Measurements from ENCODE around the gene SMS.
"Not testable (repeated sequence)": the region's sequence is repeated elsewhere in the genome, so short reads cannot be mapped to it uniquely, and the experiment has no call there.

Gene SMS

DNA sequence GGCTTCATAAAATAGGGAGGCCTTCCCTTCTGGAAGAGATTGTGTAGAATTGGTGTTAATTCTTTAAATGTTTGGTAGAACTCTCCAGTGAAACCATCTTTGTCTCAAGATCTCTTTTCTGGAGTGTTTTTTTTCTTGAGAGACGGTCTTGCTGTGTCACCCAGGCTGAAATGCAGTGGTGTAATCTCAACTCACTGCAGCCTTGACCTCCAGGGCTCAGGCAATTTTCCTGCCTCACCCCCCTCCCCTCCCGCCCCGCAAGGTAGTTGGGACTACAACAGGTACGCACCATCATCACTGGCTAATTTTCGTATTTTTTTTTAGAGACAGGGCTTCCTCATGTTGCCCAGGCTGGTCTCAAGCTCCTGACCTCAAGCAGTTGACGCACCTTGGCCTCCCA lies 12.1 kb downstream of the SMS start:
- no peak for DNase-seq

DNA sequence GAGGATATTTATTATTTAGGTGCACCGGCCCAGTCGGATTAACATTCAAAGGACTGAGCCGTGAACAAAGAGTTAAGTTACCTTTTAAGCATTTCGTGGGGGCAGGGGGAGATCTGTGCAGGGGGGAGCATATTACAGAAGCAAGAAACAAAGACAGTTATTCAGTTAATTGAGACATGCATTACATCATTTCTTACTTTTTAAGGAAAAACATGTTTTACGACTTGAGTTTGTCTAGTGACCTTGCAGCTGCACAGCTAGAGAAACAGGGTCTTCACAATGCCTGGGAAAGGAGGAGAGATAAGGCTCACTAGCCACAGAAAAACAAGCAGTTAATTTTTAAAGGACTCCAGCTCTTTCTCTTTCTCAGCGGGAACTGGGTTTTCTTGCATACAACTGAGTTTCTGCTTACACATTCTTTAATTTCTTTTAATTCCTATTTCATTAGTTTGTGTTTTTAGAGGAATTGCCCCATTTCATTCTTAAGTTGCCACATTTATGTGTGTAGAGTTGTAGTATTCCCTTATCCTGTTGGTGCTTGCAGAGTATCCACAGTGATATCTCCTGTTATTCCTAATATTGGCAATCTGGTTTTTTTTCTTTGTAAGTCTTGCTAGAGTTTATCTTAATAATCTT lies 12.8 kb downstream of the SMS start:
- not testable (repeated sequence) for DNase-seq

DNA sequence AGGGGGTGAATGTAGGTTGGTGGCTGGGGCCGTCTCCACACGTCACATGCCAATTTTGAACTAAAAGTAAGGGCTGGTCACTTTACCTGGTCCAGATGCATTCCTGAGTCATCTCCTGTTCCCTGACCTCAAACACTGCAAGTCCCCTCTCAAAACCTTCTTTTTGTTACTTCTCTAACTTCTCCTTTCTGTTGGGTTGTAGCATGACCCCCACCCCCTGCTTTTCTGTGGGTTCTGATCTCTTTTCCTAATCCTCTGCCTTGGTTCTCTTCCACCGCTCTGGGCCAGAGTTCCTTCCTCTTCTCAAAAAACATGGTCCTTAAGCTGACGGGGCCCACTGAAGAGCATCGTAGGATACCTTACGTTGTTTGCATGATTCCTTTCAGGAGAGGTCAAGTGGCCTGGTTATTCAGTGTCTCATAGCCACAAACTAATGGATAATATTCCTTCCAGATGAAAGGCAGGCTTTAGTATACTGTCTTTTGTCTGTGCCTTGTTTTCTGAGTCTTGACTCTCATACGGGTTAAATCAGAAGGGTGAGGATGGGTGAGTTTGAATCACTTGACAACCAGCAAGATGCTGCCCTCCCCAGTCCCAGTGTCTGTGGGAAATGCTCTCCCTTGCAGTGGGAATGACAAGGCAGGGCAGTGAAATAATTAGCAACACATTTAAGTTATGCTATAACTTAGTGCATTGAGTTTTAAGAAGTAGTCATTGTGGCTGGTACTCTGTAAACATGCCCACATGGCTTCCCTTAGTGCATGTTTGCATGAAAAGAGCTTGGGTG lies 15.1 kb downstream of the SMS start:
- DNase-seq = peak; percentile 64 to 74

DNA sequence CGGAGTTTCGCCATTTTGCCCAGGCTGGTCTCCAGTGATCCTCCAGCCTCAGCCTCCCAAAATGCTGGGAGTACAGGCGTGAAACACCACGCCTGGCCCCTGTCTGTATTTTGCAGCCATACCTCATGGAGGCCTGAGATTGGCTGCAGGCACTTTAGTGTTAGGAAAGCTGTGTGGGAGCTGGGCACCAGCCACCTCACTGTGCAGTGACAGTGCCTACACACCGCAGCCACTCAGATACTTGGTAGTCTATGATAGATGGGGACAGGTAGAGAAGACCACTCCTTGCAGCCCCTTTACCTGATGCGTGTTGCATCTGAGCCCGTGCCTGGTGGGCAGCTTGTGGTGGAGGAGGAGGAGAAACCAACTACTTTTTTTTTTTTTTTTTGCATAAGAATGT lies 16.3 kb downstream of the SMS start:
- no peak for DNase-seq

DNA sequence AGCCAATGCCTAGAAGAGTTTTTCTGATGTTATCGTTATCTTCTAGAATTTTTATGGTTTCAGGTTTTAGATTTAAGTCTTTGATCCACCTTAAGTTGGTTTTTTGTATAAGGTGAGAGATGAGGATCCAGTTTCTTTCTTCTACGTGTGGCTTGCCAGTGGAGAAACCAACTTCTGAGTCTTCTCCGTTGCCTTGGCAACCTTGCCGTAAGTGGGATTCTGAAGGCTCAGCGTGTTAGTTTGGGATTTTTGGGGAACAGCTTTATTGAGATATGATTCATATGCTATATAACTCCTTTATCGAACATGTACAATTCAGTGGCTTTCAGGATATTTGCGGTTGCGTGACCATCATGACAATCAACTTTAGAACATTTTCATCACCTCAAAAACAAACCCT lies 17.7 kb downstream of the SMS start:
- no peak for DNase-seq

DNA sequence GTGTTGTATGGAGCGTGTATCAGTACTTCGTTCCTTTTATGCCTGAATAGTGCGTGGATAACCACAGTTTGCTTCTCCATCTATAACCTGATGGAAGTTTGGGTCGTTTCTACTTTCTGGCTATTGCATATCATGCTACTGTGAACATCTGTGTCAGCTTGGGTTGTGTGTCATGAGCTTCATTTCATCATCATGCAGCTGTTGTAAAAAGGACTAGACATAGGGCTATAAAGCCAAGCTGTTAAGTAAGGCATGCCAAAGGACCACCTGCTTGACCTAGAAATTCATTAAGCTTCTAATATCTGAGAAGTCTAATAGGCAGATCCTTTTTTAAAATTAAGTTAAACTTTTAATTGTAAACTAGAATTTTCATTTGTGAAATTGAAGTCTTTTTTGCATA lies 18.4 kb downstream of the SMS start:
- no peak for DNase-seq

DNA sequence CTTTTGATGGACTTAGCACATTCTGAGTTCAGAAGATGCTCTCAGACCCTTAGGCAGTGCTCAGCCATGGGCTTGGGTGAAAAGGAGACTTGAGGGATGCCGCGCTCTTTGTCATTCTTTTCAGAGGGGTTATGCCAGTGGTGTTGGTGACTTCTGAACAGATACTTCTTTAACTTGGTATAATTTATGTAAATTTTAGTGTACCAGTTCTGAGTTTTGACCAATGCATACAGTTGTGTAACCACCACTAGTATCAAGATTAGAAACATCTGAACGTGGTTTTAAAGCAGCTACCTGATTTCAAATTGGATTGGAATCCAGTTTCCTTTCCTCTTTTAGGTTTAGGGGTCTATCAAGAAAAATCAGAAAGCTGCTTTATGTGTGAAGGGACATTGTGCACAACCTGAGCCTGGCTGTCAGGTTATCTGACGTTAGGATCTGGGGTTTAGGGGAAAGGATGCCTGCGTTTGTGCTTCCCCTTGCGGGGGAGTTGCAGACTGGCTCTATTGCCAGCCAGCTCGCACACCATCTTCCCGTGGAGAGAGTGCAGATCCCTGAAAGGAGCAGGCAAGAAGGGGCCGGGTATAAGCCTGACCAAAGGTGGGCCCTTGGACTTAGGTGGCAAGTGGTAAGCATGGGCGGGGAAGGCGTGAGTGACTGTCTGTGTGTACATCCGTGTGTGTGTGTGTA lies 19.0 kb downstream of the SMS start:
- DNase-seq = no peak

DNA sequence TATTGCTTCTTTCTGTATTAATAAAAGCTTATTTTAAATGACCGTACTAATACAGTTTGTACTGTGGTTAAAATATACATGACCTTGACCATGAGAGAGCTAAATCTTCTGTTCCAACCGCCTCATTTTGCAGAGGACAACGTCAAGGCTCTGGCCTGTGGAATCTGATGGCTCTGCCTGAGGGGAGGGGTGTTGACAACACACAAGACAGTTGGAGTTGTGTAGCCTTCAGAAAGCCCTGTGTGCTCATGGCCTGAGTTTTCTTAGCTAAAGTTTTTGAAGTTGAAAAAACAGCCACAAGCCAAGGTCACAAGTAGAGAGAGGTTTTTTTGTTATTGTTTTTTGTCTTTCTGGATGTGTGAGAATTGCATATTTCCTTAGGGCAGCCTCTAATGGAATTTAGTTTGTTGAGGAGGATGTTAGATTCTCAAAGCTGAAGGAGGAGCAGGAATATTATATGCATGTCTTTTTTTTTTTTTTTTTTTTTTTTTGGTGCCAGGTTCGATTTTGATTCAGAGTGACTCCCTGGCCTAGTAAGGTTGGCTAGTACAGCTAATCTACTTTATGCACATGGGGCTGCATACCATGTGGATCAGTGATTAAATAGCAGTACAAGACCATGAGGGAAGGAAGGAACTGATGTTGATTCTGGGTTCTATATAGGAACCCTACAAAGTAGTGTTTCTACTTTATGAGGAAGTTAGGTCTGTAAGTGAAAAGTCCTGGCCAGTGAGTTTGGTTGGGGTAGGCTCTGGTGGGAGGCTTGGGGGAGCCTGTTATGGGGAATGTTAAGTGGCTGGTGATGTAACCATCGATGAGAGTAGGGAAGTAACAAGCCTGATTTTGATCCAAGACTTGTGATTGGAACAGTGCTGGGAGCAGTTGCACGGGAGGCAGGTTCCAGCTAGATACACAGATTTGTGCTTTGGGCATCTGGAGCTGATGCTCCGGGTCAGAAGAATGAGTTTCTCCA lies 20.3 kb downstream of the SMS start:
- DNase-seq = peak; percentile 13 to 24

DNA sequence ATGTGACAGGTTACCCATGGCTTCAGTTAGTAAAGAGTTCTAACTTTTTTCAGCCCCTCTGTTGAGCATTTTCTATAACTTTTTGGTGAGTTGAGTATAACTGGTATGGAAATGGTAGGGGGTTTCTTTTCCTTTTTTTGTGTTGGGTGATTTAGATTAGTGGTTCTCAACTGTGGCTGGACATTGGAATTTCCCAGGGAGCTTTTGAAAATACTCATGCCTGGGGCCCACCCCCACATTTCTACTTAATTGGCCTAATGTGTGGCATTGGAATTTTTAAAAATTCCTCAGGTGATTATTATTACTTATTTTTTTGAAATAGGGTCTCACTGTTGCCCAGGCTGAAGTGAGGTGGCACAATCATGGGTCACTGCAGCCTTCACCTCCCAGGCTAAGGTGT lies 21.9 kb downstream of the SMS start:
- no peak for DNase-seq

DNA sequence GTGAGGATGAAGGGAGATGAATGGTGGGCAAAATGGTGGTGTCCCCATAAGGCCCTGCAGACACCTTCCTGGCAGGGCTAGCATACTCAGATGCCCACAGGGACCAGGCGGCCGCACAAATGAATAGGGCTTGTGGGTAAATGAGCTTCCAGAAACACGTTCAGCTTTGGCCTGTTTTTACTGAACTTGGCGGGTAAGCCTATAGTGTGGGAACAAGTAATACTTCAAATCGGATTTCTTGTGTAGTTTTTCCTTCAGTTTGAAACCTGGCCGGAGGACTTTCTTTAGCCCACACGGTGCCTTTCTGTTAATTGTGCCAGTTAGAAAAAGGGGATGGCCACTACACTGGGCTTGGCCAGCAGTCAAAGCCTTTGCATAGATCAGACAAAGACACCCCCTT lies 22.8 kb downstream of the SMS start:
- no peak for DNase-seq

DNA sequence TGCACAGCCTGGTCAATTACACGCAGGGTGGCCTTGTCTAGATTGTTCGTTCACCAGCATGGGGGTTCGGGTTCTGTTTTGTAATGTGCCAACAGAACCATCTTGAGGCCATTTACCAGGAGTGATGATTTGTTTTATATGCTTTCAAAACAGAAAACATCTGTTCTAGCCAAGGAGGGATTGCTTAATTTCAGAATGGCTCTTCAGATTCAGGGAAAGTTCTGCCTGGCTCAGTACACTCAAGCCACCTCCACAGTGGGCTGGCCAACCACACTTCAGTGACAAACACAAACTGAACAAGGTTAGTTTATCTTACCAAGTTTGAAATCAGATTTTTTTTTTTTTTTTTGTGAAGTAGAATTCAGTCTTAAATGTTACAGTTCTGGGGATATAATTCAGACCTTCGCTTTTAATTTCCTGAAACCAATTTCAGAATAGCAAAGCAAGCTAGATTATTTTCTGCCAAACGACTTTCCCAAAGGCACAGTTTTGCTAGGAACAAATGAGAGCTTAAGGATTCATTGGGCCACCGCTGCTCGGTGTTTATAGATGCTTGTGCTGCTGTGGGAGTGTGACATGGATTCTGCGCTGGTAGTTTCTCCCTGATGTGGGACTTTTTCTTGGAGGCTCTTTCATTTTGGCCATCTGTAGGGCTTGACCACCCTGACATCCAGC lies 23.4 kb downstream of the SMS start:
- DNase-seq = no peak

DNA sequence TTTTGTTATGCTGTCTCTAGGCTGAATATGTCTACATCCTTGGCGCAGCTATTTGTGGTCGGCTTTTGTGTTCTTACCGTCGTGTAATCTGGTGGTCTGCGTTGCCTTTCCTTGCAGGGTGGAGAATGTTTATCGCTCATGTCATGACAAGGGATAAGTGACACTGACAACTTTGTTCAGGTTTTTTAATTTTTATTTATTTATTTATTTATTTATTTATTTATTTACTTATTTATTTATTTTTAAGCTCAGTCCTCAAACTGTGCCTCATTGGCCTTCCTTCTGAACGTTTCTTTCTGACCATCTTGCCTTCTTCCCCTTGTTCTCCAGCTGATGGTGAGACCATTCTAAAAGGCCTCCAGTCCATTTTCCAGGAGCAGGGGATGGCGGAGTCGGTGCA lies 26.4 kb downstream of the SMS start:
- DNase-seq = no peak

DNA sequence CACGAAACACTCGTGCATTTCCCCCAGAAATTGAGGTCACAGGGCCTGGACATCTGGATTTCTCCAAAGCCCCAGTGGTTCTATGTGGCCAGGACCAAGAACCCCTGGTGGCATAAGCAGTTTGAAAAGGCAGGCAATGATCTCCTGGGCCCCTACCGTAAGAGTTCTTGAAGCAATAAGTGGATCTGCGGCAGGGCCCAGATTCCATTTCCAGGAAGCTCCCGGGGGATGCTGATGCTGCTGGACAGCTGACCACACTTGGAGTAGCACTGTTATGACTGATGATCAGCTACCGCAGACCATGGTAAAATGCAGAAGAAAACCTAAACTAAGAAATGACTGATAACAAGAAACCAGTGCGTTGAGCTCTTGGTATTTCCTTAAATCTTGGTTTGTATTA lies 27.8 kb downstream of the SMS start:
- no peak for DNase-seq

DNA sequence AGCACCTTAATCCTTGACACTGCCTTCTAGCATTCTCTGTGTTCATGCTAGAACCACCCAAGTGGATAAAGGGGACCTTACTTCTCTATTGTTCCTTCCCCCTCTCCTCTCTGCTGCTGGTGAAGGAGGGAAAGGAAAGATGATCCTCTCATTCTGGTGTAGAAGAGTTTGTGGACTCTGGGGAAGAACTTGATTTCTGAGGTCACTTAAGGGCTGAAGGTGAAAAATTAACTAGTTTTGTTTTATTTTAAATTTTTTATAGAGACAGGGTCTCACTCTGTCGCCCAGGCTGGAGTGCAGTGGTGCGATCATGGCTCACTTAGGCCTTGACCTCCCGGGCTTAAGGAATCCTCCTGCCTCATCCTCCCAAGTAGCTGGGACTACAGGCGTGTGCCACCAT lies 29.8 kb downstream of the SMS start:
- no peak for DNase-seq

DNA sequence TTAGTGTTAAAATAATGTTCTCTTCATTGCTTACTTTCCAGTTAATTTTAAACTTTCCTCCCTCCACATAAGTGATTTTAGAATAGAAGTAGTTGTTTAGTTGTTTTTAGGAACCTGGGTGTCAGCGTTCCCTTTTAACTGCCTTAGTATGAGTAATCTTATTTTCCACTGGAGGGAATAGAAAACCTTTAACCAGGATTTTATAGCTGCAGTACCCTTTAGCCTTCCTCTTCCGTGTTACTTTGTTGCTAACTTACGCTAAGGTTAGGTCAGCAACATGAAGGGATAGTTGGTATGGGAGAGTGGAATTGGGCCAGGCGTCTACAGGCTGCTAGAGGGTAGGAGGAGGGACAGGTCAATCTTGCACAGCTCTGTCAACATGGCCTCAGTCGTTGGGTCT lies 31.5 kb downstream of the SMS start:
- DNase-seq = no peak

DNA sequence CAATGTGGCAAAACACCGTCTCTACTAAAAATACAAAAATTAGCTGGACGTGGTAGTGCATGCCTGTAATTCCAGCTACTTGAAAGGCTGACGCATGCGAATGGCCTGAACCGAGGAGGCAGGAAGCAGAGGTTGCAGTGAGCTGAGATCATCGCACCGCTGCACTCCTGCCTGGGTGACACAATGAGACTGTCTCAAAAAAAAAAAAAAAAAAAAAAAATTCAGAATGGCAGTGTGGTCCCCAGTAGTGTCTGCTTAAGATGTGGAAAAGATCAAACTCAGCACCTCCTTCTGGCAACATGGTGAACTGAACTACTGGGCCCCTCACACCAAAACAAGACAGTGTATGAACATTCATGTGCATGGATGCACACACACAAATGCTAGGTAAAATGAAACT lies 32.2 kb downstream of the SMS start:
- no peak for DNase-seq

DNA sequence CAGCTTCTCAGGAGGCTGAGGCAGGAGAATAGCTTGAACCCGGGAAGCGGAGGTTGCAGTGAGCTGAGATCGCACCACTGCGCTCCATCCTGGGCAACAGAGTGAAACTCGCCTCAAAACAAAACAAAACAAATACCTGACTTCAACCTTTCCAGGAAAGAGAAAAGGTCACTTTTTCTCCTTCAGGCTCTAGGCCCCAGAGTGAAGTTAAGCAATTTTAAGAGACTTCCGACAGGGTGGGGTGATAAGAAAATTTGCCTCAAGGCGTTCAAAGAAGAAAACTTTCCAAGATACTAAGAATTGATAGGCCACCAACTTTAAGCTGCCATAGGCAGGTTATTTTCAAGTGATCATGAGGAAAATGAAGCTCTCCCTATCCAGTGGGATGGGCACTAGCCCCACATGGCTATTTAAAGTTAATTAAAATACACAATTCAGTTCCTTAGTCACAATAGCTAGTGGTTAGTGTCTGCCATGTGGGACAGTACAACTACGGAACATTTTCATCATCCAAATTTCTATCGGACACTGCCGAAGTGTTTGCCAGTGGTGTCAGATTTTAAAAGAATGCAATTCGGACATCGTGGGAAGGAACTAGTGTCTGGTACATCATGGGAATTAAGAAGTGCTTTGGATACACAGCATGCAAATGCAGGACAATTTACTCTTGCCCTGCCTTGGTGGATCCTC lies 33.0 kb downstream of the SMS start:
- DNase-seq = no peak

DNA sequence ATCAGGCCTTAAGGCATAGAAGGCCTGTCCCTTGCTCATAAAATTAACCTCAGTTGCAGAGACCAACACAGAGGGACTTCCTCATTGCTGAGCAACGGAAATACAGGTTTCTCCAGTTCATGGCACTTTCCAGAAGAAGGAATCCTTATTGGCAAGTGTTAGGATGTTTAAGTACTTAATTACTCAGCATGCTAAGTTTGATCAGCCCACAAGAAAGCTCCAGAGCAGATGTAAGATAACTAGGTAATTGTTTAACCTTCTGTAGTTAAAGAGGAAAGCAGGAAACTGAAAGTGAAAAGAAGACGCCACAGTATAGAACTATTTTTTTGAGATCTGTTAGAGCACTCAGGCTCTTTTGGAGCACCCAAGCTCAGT lies 33.5 kb downstream of the SMS start:
- peak in 1 of 2 experiments; percentile 15 for DNase-seq

DNA sequence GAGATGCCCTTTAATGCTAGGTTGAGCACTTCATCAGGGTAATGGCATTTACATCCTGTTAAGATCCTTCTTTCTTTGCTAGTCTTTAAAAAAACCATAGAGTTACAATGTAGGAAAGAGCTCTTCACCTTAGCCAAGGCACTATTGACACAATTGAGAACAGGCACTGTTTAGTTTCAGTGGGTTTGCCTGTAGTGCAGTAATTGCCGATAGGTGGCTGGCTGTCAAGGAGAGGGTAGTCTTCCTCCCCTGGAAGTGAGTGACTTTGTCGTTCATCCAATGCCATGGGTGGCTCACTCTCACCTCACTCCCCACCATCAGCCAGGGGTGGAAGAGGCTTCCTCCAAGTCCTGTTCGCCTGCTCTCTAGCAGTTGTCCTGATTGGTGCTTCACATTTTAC lies 34.7 kb downstream of the SMS start:
- DNase-seq = no peak

DNA sequence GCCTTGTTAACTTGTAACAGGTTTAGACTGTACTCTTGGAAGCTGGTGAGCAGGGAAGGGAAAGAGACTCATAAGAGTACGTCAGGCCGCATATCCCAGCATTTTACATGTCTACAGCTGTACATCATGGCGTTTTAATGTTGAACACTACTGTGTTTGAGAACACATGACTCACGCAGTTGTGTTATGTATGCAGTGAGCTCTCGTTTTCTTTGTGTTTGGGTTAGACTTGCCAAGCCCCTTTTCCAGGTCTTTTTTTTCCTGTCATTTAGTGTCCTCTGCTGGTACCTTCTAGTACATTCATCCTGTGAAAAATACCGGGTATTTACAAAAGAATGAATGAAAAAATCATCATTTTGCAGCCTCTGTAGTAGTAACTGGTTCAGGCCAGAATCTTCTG lies 35.3 kb downstream of the SMS start:
- DNase-seq = no peak

DNA sequence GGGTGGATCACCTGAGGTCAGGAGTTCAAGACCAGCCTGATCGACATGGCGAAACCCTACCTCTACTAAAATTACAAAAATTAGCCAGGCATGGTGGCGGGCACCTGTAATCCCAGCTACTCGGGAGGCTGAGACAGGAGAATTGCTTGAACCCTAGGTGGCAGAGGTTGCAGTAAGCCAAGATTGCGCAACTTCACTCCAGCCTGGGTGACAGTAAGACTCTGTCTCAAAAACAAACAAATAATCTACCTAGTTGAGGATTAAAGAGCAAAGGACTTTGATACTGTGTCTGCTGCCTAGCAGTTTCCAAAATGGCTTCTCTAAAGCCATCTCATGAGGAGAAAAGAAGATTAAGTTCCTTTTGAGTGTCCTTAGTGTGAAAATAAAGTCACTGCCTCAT lies 37.8 kb downstream of the SMS start:
- DNase-seq = no peak

DNA sequence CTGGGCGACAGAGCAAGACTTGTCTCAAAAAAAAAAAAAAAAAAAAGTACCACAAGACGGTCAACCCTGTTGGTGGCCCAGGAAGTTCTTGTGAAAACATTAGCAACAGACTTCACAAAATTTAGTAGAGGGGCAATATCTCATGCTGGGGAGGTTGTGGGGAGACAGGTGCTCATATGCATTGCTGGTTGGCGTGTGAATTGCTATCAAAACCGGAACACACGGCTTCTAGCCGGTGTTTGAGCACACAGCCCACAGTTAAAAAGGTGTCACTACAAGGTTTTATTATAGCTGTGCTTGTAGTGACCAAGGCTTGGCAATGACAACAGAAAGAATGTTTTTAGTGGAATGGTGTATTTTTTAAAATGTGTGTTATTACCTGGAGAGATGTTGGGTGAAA lies 41.8 kb downstream of the SMS start:
- DNase-seq = no peak
